ENCODE data around the gene BEGAIN.

The BEGAIN gene

DNA sequence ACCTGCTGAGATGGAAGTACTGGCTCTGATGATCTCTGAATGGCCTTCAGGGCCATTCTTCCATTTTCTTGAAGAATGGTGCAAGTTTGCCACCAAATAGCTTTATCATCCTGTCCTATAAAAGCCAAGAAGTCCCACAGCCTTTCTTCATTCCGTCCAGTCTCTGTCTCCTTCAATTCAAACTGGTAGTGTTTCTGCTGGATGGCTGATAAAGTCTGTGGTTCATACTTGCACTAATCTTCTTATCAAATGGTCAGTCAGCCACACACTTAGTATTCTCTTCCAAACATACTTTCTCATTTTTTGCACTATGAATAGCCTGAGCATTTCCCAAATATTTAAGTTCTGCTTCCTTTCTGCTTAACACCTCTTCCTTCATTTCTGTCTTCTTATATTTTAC, 39.4 kb upstream of the BEGAIN start:
- Histone ChIP-seq H3K27ac (ENCODE audit: low read depth, low read length) (no peak overlapping the region), H3K9me3 (ENCODE audit: control insufficient read depth, insufficient read depth, low read length) (no peaks in the 10 kb centered on the region), H3K27me3 (ENCODE audit: control insufficient read depth, low read length) (no peaks in the 10 kb centered on the region), H4K20me1 (ENCODE audit: control insufficient read depth, insufficient read depth, low read depth, low read length) (no peaks in the 10 kb centered on the region), H3F3A (ENCODE audit: control insufficient read depth, insufficient read depth) (no peaks in the 10 kb centered on the region), H3K4me2 (ENCODE audit: low read length) (no peak overlapping the region), H3K36me3 (ENCODE audit: control insufficient read depth, low read length) (no peaks in the 10 kb centered on the region), H3K9me2 (replicated peaks; ENCODE audit: control insufficient read depth, low read length) (no peaks in the 10 kb centered on the region), H3K4me3 (ENCODE audit: low read length) (no peak overlapping the region), H3K79me2 (ENCODE audit: control insufficient read depth, low read length) (no peaks in the 10 kb centered on the region), H3K4me1 (ENCODE audit: control insufficient read depth, low read length) (no peaks in the 10 kb centered on the region)
- no peak for TF ChIP-seq EZH2phosphoT487 (IDR thresholded peaks at IDR 0.05; ENCODE audit: borderline replicate concordance, low read length)
- TF ChIP-seq, protein P1, sequence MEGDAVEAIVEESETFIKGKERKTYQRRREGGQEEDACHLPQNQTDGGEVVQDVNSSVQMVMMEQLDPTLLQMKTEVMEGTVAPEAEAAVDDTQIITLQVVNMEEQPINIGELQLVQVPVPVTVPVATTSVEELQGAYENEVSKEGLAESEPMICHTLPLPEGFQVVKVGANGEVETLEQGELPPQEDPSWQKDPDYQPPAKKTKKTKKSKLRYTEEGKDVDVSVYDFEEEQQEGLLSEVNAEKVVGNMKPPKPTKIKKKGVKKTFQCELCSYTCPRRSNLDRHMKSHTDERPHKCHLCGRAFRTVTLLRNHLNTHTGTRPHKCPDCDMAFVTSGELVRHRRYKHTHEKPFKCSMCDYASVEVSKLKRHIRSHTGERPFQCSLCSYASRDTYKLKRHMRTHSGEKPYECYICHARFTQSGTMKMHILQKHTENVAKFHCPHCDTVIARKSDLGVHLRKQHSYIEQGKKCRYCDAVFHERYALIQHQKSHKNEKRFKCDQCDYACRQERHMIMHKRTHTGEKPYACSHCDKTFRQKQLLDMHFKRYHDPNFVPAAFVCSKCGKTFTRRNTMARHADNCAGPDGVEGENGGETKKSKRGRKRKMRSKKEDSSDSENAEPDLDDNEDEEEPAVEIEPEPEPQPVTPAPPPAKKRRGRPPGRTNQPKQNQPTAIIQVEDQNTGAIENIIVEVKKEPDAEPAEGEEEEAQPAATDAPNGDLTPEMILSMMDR (IDR thresholded peaks at IDR 0.05; ENCODE audit: low read depth, low read length, poor library complexity, severe bottlenecking): no peak

DNA sequence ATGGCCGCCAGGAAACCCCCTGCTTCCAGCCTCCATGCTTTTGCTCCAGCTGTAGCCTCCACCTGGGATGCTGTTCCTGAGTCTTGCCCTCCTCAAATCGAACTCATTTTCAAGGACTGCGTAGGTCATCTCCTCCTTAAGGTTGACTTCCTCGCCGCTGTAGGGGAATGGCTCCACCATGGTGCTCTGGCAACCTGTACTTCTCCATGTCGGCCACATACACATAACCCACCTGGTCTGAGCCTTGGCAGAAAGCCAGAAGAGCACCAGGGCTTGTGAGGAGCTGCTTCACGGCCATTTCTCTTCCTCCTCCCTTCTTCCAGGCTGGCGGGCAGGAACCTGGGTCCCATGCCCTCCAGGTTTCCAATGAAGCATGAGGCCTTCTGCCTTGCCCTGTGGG, 36.7 kb upstream of the BEGAIN start:
- no peaks in the 10 kb centered on the region for H3K27me3 ChIP-seq (ENCODE audit: control insufficient read depth, low read length)
- H3F3A ChIP-seq (ENCODE audit: control insufficient read depth, insufficient read depth): no peaks in the 10 kb centered on the region
- H3K4me2 ChIP-seq (ENCODE audit: low read length): no peak overlapping the region
- H3K27ac ChIP-seq (ENCODE audit: low read depth, low read length): no peak overlapping the region
- TF ChIP-seq, protein P1 (IDR thresholded peaks at IDR 0.05; ENCODE audit: low read depth, low read length, poor library complexity, severe bottlenecking): no peak
- TF ChIP-seq EZH2phosphoT487 (IDR thresholded peaks at IDR 0.05; ENCODE audit: borderline replicate concordance, low read length): no peak
- H3K4me1 ChIP-seq (ENCODE audit: control insufficient read depth, low read length): no peaks in the 10 kb centered on the region
- H3K9me3 ChIP-seq (ENCODE audit: control insufficient read depth, insufficient read depth, low read length): no peaks in the 10 kb centered on the region
- no peaks in the 10 kb centered on the region for H4K20me1 ChIP-seq (ENCODE audit: control insufficient read depth, insufficient read depth, low read depth, low read length)
- H3K79me2 ChIP-seq (ENCODE audit: control insufficient read depth, low read length): no peaks in the 10 kb centered on the region
- H3K9me2 ChIP-seq (replicated peaks; ENCODE audit: control insufficient read depth, low read length): no peaks in the 10 kb centered on the region
- no peaks in the 10 kb centered on the region for H3K36me3 ChIP-seq (ENCODE audit: control insufficient read depth, low read length)
- no peak overlapping the region for H3K4me3 ChIP-seq (ENCODE audit: low read length)

DNA sequence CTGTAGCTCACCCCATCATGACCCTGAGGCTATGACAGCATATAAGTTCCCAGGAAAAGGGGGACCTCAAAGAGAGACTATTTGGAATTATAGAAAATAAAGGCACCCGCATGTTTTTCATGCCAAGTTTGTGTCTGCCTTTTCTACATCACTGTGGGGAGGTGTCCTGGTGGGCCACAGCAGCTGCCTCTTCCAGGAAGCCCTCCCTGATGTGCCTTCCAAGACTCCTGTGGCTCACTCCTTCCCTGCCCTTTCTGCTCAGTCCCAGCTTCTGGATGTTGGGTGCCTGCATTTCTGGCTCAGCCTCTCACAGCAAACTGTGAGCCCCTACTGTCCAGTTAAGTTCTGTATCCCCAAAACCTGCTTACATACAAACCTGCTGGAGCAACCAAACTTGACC, 36.3 kb upstream of the BEGAIN start:
- Histone ChIP-seq H3F3A (ENCODE audit: control insufficient read depth, insufficient read depth) (no peaks in the 10 kb centered on the region), H3K4me3 (ENCODE audit: low read length) (no peak overlapping the region), H3K9me2 (replicated peaks; ENCODE audit: control insufficient read depth, low read length) (no peaks in the 10 kb centered on the region), H3K79me2 (ENCODE audit: control insufficient read depth, low read length) (no peaks in the 10 kb centered on the region), H3K27ac (ENCODE audit: low read depth, low read length) (no peak overlapping the region), H3K4me2 (ENCODE audit: low read length) (no peak overlapping the region), H4K20me1 (ENCODE audit: control insufficient read depth, insufficient read depth, low read depth, low read length) (no peaks in the 10 kb centered on the region), H3K9me3 (ENCODE audit: control insufficient read depth, insufficient read depth, low read length) (no peaks in the 10 kb centered on the region), H3K27me3 (ENCODE audit: control insufficient read depth, low read length) (no peaks in the 10 kb centered on the region), H3K36me3 (ENCODE audit: control insufficient read depth, low read length) (no peaks in the 10 kb centered on the region), H3K4me1 (ENCODE audit: control insufficient read depth, low read length) (no peaks in the 10 kb centered on the region)
- TF ChIP-seq, protein P1 (IDR thresholded peaks at IDR 0.05; ENCODE audit: low read depth, low read length, poor library complexity, severe bottlenecking): no peak
- no peak for TF ChIP-seq EZH2phosphoT487 (IDR thresholded peaks at IDR 0.05; ENCODE audit: borderline replicate concordance, low read length)

Data from DOHH2 (cell line).